Peyer's patch (tissue), 4 donors: ENCODE data around the gene DET1.

ENCODE experiments used
- CTCF ChIP-seq, 6 experiments: fragments of 450-650 bp in 4 of 6; fragments of 200-600 bp in 2 of 6; sonication (generic) in 1 of 6; IDR thresholded peaks; one replicate each; pipeline ENCODE4 v1.5.1; 2017 to 2019; ENCODE audit warnings: antibody characterized with exemption in 6 of 6, mild to moderate bottlenecking in 3 of 6, moderate library complexity in 1 of 6
- POLR2A ChIP-seq, 2 donors: fragments of 450-650 bp; IDR thresholded peaks; one replicate each; pipeline ENCODE4 v1.5.1; 2017; ENCODE audit warnings: antibody characterized with exemption in 2 of 2, mild to moderate bottlenecking in 2 of 2, moderate library complexity in 2 of 2

GRCh38 chr15:88579322-88579721 is 32.8 kb upstream of the DET1 start:
- no peak for TF ChIP-seq POLR2A (IDR thresholded peaks at IDR 0.05)
- no peak for TF ChIP-seq CTCF (IDR thresholded peaks at IDR 0.05)
